OCI-LY7 (cell line): ENCODE data around the gene RPL26.

Experiments used
- EZH2phosphoT487 ChIP-seq: fragments of 200-600 bp; sonication (generic); IDR thresholded peaks from 2 replicates; pipeline ENCODE4 v1.6.1; 2018; ENCODE audit warnings: low read depth, borderline replicate concordance, mild to moderate bottlenecking, mixed run types, antibody characterized with exemption, low read length, moderate library complexity, mixed read lengths
- TF ChIP-seq, protein P1 (sequence below): fragments of 200-600 bp; sonication (generic); conservative IDR thresholded peaks from 2 replicates; pipeline ENCODE4 v1.5.1; 2014; ENCODE audit warnings: mild to moderate bottlenecking, antibody characterized with exemption, low read length, moderate library complexity, mixed read lengths

DNA sequence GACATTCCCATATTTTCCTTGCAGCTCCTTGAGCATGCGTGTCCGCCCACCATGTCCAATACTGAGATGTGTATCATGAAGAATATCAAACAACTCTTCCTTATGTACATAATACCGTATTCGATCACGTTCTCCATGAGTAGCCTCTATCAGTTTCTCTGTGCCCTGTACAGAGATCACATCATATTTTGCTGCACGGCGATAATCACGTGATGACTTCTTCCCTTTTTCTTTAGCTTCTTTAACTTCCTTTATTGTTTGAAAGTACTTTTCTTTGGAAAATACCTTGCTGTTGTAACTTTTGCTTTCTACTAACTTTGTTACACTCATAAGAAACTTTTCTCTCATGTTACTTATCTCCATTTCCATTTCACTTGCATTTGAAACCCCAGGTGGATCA, 13.0 kb downstream of the RPL26 start:
- TF ChIP-seq, protein P1, sequence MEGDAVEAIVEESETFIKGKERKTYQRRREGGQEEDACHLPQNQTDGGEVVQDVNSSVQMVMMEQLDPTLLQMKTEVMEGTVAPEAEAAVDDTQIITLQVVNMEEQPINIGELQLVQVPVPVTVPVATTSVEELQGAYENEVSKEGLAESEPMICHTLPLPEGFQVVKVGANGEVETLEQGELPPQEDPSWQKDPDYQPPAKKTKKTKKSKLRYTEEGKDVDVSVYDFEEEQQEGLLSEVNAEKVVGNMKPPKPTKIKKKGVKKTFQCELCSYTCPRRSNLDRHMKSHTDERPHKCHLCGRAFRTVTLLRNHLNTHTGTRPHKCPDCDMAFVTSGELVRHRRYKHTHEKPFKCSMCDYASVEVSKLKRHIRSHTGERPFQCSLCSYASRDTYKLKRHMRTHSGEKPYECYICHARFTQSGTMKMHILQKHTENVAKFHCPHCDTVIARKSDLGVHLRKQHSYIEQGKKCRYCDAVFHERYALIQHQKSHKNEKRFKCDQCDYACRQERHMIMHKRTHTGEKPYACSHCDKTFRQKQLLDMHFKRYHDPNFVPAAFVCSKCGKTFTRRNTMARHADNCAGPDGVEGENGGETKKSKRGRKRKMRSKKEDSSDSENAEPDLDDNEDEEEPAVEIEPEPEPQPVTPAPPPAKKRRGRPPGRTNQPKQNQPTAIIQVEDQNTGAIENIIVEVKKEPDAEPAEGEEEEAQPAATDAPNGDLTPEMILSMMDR: no peak
- TF ChIP-seq EZH2phosphoT487: no peak
